Activated naive CD8-positive, alpha-beta T cell (primary cell): ENCODE measurements around the gene HUS1.

Source experiments
- H3K27ac Mint-ChIP-seq: one replicate; pipeline ENCODE4 v1.8.0; 2021; ENCODE audit warnings: mixed read lengths
- H3K27me3 Mint-ChIP-seq: one replicate; pipeline ENCODE4 v1.8.0; 2021; ENCODE audit warnings: mixed read lengths
- H3K36me3 Mint-ChIP-seq: one replicate; pipeline ENCODE4 v1.8.0; 2021; ENCODE audit warnings: mixed read lengths
- H3K4me1 Mint-ChIP-seq: one replicate; pipeline ENCODE4 v1.8.0; 2021; ENCODE audit warnings: low read depth, mixed read lengths
- H3K4me3 Mint-ChIP-seq: one replicate; pipeline ENCODE4 v1.8.0; 2021; ENCODE audit warnings: mild to moderate bottlenecking, mixed read lengths
- H3K9me3 Mint-ChIP-seq: one replicate; pipeline ENCODE4 v1.8.0; 2021; ENCODE audit warnings: low read depth, mixed read lengths

The HUS1 gene

DNA sequence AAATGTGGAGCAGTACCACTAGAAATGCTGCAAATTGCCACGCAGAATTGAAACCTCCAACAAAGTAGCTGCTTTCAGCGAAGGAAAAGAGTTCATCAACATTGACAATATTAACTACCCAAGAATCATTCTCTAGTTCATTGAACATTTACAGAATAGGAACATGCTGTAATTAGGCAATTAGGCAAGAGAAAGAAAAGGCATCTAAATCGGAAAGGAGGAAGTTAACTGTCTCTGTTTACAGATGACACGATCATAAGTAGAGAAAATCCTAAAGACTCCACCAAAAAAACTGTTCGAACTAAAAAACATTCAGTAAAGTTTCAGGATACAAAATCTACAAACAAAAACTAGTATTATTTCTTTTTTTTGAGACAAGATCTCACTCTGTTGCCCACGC lies 22.3 kb downstream of the HUS1 start:
- H3K9me3 Mint-ChIP-seq, result no peaks in the 10 kb centered on the region
- H3K27me3 Mint-ChIP-seq, result no peaks in the 10 kb centered on the region
- H3K4me3 Mint-ChIP-seq, result no peak overlapping the region
- H3K36me3 Mint-ChIP-seq, result peaks cover 12% of the 10 kb centered on the region
- H3K4me1 Mint-ChIP-seq, result peaks cover 2% of the 10 kb centered on the region
- no peak overlapping the region for H3K27ac Mint-ChIP-seq

- peaks cover 2% of the 10 kb centered on the region for H3K4me1 Mint-ChIP-seq
- no peaks in the 10 kb centered on the region for H3K27me3 Mint-ChIP-seq
- no peak overlapping the region for H3K27ac Mint-ChIP-seq
- no peak overlapping the region for H3K4me3 Mint-ChIP-seq
- no peaks in the 10 kb centered on the region for H3K9me3 Mint-ChIP-seq
- H3K36me3 Mint-ChIP-seq, result peaks cover 11% of the 10 kb centered on the region
These were observed 23.2 kb downstream of the HUS1 start for GRCh38 chr7:47956220-47956619.

- Mint-ChIP-seq H3K4me3 (no peak overlapping the region), H3K36me3 (peaks cover 8% of the 10 kb centered on the region), H3K27ac (peak overlapping the region; percentile 24)
These were observed 25.0 kb downstream of the HUS1 start for GRCh38 chr7:47954231-47954911.

DNA sequence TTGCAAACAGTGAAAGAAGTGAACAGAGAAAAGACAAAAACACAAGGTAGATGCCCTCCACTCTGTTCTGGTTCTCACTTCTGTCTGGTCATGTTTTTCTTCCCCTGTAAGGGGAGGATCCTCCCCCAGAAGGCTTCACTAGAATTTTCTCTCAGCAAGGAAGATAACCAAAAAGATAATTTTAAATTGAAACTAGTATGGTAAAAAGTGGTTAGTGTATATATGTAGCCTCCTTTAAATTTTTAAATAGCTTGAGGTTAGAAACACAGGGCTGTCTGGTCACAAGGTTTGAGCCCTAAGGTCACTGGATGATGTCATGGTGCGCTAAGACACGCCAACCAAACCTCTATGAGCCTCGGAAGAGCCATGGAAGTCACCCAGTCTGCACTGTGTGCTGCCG lies 25.6 kb downstream of the HUS1 start:
- H3K9me3 Mint-ChIP-seq, result no peaks in the 10 kb centered on the region
- H3K27ac Mint-ChIP-seq, result no peak overlapping the region
- H3K27me3 Mint-ChIP-seq, result no peaks in the 10 kb centered on the region
- peaks cover 2% of the 10 kb centered on the region for H3K4me1 Mint-ChIP-seq
- no peak overlapping the region for H3K4me3 Mint-ChIP-seq
- peaks cover 8% of the 10 kb centered on the region for H3K36me3 Mint-ChIP-seq

More at GRCh38 chr7:47954231-47954911, 25.0 kb downstream of the HUS1 start:
- Mint-ChIP-seq H3K9me3 (no peaks in the 10 kb centered on the region), H3K4me1 (peaks cover 2% of the 10 kb centered on the region), H3K27me3 (no peaks in the 10 kb centered on the region)

DNA sequence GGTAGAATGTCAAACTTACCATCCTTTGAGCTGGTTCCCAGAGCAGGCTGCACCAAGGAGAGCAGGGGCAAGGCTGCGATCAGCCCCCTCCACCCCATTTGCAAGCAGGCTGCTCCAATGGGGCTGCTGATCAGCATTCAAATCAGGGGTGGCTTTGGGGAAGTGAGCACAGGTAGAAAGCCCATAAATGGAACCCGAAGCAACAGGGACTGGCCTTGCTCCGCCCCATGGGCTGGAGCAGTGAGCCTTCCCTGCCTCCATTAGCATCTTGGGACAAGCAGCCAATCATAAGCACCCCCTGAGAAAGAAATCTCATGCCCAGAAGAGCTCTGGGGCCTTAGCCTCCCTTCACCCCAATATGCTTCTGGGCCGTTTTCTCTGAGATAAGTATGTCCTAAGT lies 27.2 kb downstream of the HUS1 start:
- peaks cover 2% of the 10 kb centered on the region for H3K4me1 Mint-ChIP-seq
- no peak overlapping the region for H3K27ac Mint-ChIP-seq
- H3K4me3 Mint-ChIP-seq, result no peak overlapping the region
- H3K27me3 Mint-ChIP-seq, result no peaks in the 10 kb centered on the region
- no peaks in the 10 kb centered on the region for H3K9me3 Mint-ChIP-seq
- peaks cover 2% of the 10 kb centered on the region for H3K36me3 Mint-ChIP-seq

GRCh38 chr7:47951374-47951773 lies 28.0 kb downstream of the HUS1 start:
- no peak overlapping the region for H3K27ac Mint-ChIP-seq
- H3K4me3 Mint-ChIP-seq, result no peak overlapping the region
- H3K9me3 Mint-ChIP-seq, result no peaks in the 10 kb centered on the region
- H3K27me3 Mint-ChIP-seq, result no peaks in the 10 kb centered on the region
- no peaks in the 10 kb centered on the region for H3K4me1 Mint-ChIP-seq
- peaks cover under 1% of the 10 kb centered on the region for H3K36me3 Mint-ChIP-seq

- Mint-ChIP-seq H3K36me3 (no peaks in the 10 kb centered on the region), H3K4me3 (no peak overlapping the region), H3K9me3 (no peaks in the 10 kb centered on the region), H3K4me1 (no peaks in the 10 kb centered on the region), H3K27ac (no peak overlapping the region), H3K27me3 (no peaks in the 10 kb centered on the region)
These were observed 28.7 kb downstream of the HUS1 start for GRCh38 chr7:47950714-47951113.

DNA sequence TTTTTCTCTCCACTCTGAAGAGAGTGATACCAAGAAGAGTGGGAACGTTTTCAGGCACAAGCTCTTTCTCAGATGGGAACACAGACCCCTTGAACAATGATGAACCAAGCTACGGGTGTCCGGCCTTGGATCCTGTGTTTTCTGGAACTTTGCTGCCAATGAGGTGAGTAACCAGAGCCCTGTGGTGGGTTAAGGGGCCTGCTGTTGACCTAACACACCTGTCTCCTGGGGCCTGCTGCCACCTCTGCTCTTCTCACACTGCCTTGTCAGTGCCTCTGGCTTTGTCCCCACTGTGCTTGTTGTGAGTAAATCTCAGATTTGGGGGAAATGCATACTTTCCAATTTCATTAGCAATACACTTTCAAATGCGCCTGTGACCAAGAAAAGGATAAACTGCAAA lies 29.7 kb downstream of the HUS1 start:
- Mint-ChIP-seq H3K27ac (no peak overlapping the region), H3K9me3 (no peaks in the 10 kb centered on the region), H3K36me3 (no peaks in the 10 kb centered on the region), H3K4me1 (no peaks in the 10 kb centered on the region), H3K4me3 (no peak overlapping the region), H3K27me3 (no peaks in the 10 kb centered on the region)

- Mint-ChIP-seq H3K4me3 (no peak within 1 kb of the TSS), H3K27me3 (no peaks in the 10 kb centered on the region), H3K27ac (no peak within 1 kb of the TSS), H3K9me3 (no peaks in the 10 kb centered on the region), H3K36me3 (no peaks in the 10 kb centered on the region), H3K4me1 (no peaks in the 10 kb centered on the region)
These were observed 31.1 kb downstream of the HUS1 start, which contains the start of gene PKD1L1 for GRCh38 chr7:47948141-47948790. PKD1L1 (minus strand) TSS chr7:47948466; CDS start chr7:47948440, 26 bp downstream.

DNA sequence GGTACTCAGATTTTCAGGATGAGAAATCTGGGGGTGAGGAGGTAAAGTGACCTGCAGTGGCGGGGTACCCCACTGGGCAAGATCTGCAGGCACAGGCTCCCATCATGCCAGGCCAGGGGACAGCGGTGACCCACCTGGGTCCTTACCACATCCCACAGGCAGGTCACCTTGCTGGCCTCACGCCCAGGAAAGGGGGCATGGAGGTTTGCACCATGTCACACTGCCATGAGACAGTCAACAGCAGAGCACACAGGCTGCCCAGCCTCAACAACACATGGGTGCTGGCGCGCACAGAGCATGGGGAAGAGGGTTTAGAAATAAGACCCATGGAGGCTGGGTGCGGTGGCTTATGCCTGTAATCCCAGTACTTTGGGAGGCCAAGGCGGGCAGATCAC lies 32.1 kb downstream of the HUS1 start:
- Mint-ChIP-seq H3K36me3 (no peaks in the 10 kb centered on the region), H3K27ac (no peak overlapping the region), H3K4me1 (no peaks in the 10 kb centered on the region), H3K27me3 (no peaks in the 10 kb centered on the region), H3K9me3 (no peaks in the 10 kb centered on the region), H3K4me3 (no peak overlapping the region)

- no peak overlapping the region for H3K4me3 Mint-ChIP-seq
- no peaks in the 10 kb centered on the region for H3K27me3 Mint-ChIP-seq
- H3K4me1 Mint-ChIP-seq, result no peaks in the 10 kb centered on the region
- H3K36me3 Mint-ChIP-seq, result no peaks in the 10 kb centered on the region
- no peaks in the 10 kb centered on the region for H3K9me3 Mint-ChIP-seq
- no peak overlapping the region for H3K27ac Mint-ChIP-seq
These were observed 32.6 kb downstream of the HUS1 start for GRCh38 chr7:47946581-47947354.

- no peaks in the 10 kb centered on the region for H3K36me3 Mint-ChIP-seq
- no peak overlapping the region for H3K27ac Mint-ChIP-seq
- H3K27me3 Mint-ChIP-seq, result no peaks in the 10 kb centered on the region
- no peak overlapping the region for H3K4me3 Mint-ChIP-seq
- no peaks in the 10 kb centered on the region for H3K9me3 Mint-ChIP-seq
- no peaks in the 10 kb centered on the region for H3K4me1 Mint-ChIP-seq
These were observed 34.0 kb downstream of the HUS1 start for GRCh38 chr7:47945261-47946015.

DNA sequence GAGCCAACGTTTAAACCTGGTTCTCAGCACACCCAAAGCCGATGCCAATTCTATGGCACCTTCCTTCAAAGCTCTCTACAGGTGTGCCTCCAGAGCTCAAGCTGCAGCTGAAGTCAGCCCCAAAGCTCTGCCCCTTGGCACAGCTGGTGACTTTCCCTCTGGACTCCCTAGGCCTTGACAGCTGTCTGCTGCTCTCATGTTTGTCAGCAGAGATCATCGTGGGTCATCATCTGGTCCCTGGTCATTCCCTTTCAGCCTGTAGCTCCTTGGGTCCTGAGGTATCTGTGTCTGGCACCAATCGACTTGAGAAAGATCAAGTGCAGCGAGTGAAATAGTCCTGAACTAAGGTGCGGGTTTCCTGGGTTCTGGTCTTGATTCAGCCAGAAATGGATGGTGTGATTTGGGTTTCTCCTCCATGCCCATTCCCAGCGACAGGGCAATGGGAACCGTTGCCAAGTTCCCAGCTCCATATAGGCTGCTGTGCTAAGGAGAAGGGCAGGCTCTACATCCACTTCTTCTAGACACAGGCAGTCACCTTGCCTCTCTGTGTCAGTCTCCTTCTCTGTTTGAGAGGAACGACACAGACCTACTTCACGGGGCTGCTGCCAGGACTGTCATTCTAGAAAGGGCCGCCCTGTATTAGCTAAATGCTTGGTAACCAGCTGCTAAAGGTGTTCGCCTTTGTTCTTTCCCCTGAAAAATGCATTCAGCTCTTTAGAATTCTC lies 34.7 kb downstream of the HUS1 start:
- Mint-ChIP-seq H3K4me3 (no peak overlapping the region), H3K27ac (no peak overlapping the region), H3K36me3 (no peaks in the 10 kb centered on the region), H3K9me3 (no peaks in the 10 kb centered on the region), H3K27me3 (no peaks in the 10 kb centered on the region), H3K4me1 (no peaks in the 10 kb centered on the region)

- Mint-ChIP-seq H3K27ac (no peak overlapping the region), H3K36me3 (no peaks in the 10 kb centered on the region), H3K27me3 (no peaks in the 10 kb centered on the region), H3K4me3 (no peak overlapping the region), H3K9me3 (no peaks in the 10 kb centered on the region), H3K4me1 (no peaks in the 10 kb centered on the region)
These were observed 35.5 kb downstream of the HUS1 start for GRCh38 chr7:47943676-47944474.
